GM10847 (cell line): ENCODE data around the gene LARP4B.

Experiments used
- POLR2A ChIP-seq: IDR thresholded peaks from 2 replicates; pipeline ENCODE4 v1.6.1; 2011; ENCODE audit not compliant: insufficient read length; ENCODE audit errors: extremely low read depth

The LARP4B gene

GRCh38 chr10:842795-843194, 88.7 kb downstream of the LARP4B start:
- TF ChIP-seq POLR2A, result no peak

GRCh38 chr10:841535-841934, 90.0 kb downstream of the LARP4B start:
- no peak for TF ChIP-seq POLR2A

- TF ChIP-seq POLR2A, result no peak
Observed at GRCh38 chr10:839550-840205, 91.8 kb downstream of the LARP4B start.

- no peak for TF ChIP-seq POLR2A
Observed at GRCh38 chr10:836782-837181, 94.7 kb downstream of the LARP4B start.

- no peak for TF ChIP-seq POLR2A
Observed at GRCh38 chr10:834493-834892, 97.0 kb downstream of the LARP4B start.

GRCh38 chr10:829241-829640, 102.3 kb downstream of the LARP4B start:
- TF ChIP-seq POLR2A, result no peak

- no peak for TF ChIP-seq POLR2A
Observed at GRCh38 chr10:828191-828590, 103.3 kb downstream of the LARP4B start.

- no peak for TF ChIP-seq POLR2A
Observed at GRCh38 chr10:824946-825345, 106.6 kb downstream of the LARP4B start.

GRCh38 chr10:824497-824896, 107.0 kb downstream of the LARP4B start:
- TF ChIP-seq POLR2A, result no peak

GRCh38 chr10:822661-823367, 108.7 kb downstream of the LARP4B start:
- no peak for TF ChIP-seq POLR2A

- no peak for TF ChIP-seq POLR2A
Observed at GRCh38 chr10:822197-822596, 109.3 kb downstream of the LARP4B start.

- TF ChIP-seq POLR2A, result no peak
Observed at GRCh38 chr10:821322-821721, 110.2 kb downstream of the LARP4B start.

GRCh38 chr10:819816-820215, 111.7 kb downstream of the LARP4B start:
- TF ChIP-seq POLR2A, result no peak

GRCh38 chr10:819326-819725, 112.2 kb downstream of the LARP4B start:
- TF ChIP-seq POLR2A, result no peak

GRCh38 chr10:818526-819220, 112.8 kb downstream of the LARP4B start:
- no peak for TF ChIP-seq POLR2A

GRCh38 chr10:818010-818409, 113.5 kb downstream of the LARP4B start:
- no peak for TF ChIP-seq POLR2A

GRCh38 chr10:817371-817770, 114.1 kb downstream of the LARP4B start:
- no peak for TF ChIP-seq POLR2A

GRCh38 chr10:816958-817357, 114.5 kb downstream of the LARP4B start:
- TF ChIP-seq POLR2A, result no peak
